SK-N-SH (cell line): Measurements from ENCODE around the gene GOLGB1. TPM values are rescaled to one million over a fixed set of nuclear protein-coding genes. Genes with fewer than 3 reads are reported as not detected.

Source experiments
- CTCF ChIA-PET: fragments of 300-600, 350-600 bp; formaldehyde crosslinking; extraction: SDS; loops from one replicate; lab custom pipeline; 2021; lab: Yijun Ruan, JAX
- POLR2A ChIA-PET: fragments of 350-600 bp; sonication (Branson Sonifier 250); formaldehyde crosslinking; extraction: SDS; loops from one replicate; lab custom pipeline; 2020; ENCODE audit warnings: antibody characterized with exemption, inconsistent platforms; lab: Yijun Ruan, JAX
- DNase-seq: peaks from one replicate; pipeline ENCODE4 v3.0.0; 2012
- H2AFZ ChIP-seq: fragments of 200-600 bp; sonication (generic); 2 replicates; pipeline ENCODE4 v1.8.1; 2016; ENCODE audit warnings: antibody characterized with exemption, mild to moderate bottlenecking, low read depth
- H3F3A ChIP-seq: fragments of 200-600 bp; sonication (generic); replicated peaks from 2 replicates; pipeline ENCODE3; 2016; ENCODE audit warnings: antibody characterized with exemption, mild to moderate bottlenecking; ENCODE audit not compliant: insufficient read depth
- H3K27ac ChIP-seq, 2 experiments: fragments of 200-500 bp in 1 of 2; fragments of 200-600 bp in 1 of 2; sonication (Bioruptor generic) in 1 of 2; sonication (generic), shearing (Covaris generic) in 1 of 2; 2 replicates each; pipeline versions ENCODE4 v1.5.1 to v1.6.1; 2014 to 2016; ENCODE audit warnings: low read depth in 2 of 2, inconsistent platforms in 1 of 2, low read length in 1 of 2, mild to moderate bottlenecking in 1 of 2, mixed read lengths in 1 of 2
- H3K27me3 ChIP-seq: fragments of 200-600 bp; sonication (generic), shearing (Covaris generic); 2 replicates; pipeline ENCODE4 v1.6.1; 2016; ENCODE audit warnings: mixed run types; ENCODE audit not compliant: insufficient read depth
- H3K36me3 ChIP-seq, 2 experiments: fragments of 200-500 bp in 1 of 2; fragments of 200-600 bp in 1 of 2; sonication (Bioruptor generic) in 1 of 2; sonication (generic) in 1 of 2; replicated peaks in 1 of 2; 2 replicates each; pipeline versions ENCODE3 to v1.5.1; 2014 to 2016; ENCODE audit warnings: low read length in 1 of 2, mild to moderate bottlenecking in 1 of 2; ENCODE audit not compliant: insufficient read depth in 2 of 2, control insufficient read depth in 1 of 2
- H3K4me1 ChIP-seq, 2 experiments: fragments of 200-500 bp in 1 of 2; fragments of 200-600 bp in 1 of 2; sonication (Bioruptor generic) in 1 of 2; sonication (generic), shearing (Covaris generic) in 1 of 2; 2 replicates each; pipeline versions ENCODE4 v1.5.1 to v1.6.1; 2014 to 2016; ENCODE audit warnings: low read depth in 1 of 2, low read length in 1 of 2, mixed run types in 1 of 2; ENCODE audit not compliant: insufficient read depth in 2 of 2, control insufficient read depth in 1 of 2
- H3K4me2 ChIP-seq: fragments of 200-600 bp; sonication (generic), shearing (Covaris generic); 2 replicates; pipeline ENCODE4 v1.6.1; 2017; ENCODE audit warnings: mixed run types
- H3K4me3 ChIP-seq, 2 experiments: fragments of 200-500 bp in 1 of 2; fragments of 200-600 bp in 1 of 2; sonication (Bioruptor generic) in 1 of 2; sonication (generic), shearing (Covaris generic) in 1 of 2; 2 replicates each; pipeline versions ENCODE4 v1.5.1 to v1.8.1; 2014 to 2016; ENCODE audit warnings: low read depth in 2 of 2, inconsistent platforms in 1 of 2, low read length in 1 of 2, mild to moderate bottlenecking in 1 of 2, mixed read lengths in 1 of 2, moderate library complexity in 1 of 2
- H3K79me2 ChIP-seq: fragments of 200-600 bp; sonication (generic); 2 replicates; pipeline ENCODE4 v1.8.1; 2017; ENCODE audit warnings: mild to moderate bottlenecking; ENCODE audit not compliant: insufficient read depth
- H3K9ac ChIP-seq: fragments of 200-600 bp; sonication (generic); 2 replicates; pipeline ENCODE4 v1.6.1; 2017; ENCODE audit warnings: mixed run types
- H3K9me2 ChIP-seq: fragments of 200-600 bp; sonication (generic); 2 replicates; pipeline ENCODE4 v1.6.1; 2017; ENCODE audit warnings: mixed run types
- H3K9me3 ChIP-seq: fragments of 200-600 bp; sonication (generic); 2 replicates; pipeline ENCODE4 v1.6.1; 2017; ENCODE audit warnings: mixed run types, mild to moderate bottlenecking, moderate library complexity
- H4K20me1 ChIP-seq: fragments of 200-600 bp; sonication (generic); 2 replicates; pipeline ENCODE4 v1.6.1; 2017; ENCODE audit warnings: mild to moderate bottlenecking, mixed run types; ENCODE audit not compliant: insufficient read depth
- ELF1 ChIP-seq: IDR thresholded peaks from 2 replicates; pipeline ENCODE4 v1.4.0; 2012
- EP300 ChIP-seq, 2 experiments: IDR thresholded peaks; 2 replicates each; pipeline versions ENCODE4 v1.4.0 to v1.6.1; 2012; ENCODE audit warnings: borderline replicate concordance in 1 of 2, low read depth in 1 of 2, low read length in 1 of 2
- EZH2phosphoT487 ChIP-seq: fragments of 200-600 bp; sonication (generic); IDR thresholded peaks from 2 replicates; pipeline ENCODE4 v1.6.1; 2017; ENCODE audit warnings: low read depth, mixed run types, mild to moderate bottlenecking, antibody characterized with exemption, moderate library complexity, borderline replicate concordance
- GABPA ChIP-seq: IDR thresholded peaks from 2 replicates; pipeline ENCODE4 v1.4.0; 2012; ENCODE audit warnings: low read depth, mild to moderate bottlenecking
- IRF3 ChIP-seq: fragments of 150-350 bp; IDR thresholded peaks from 2 replicates; pipeline ENCODE4 v1.6.1; 2016; ENCODE audit warnings: mild to moderate bottlenecking, low read depth, low read length
- MEF2A ChIP-seq: IDR thresholded peaks from 2 replicates; pipeline ENCODE4 v1.4.0; 2012; ENCODE audit warnings: low read depth, borderline replicate concordance
- MXI1 ChIP-seq: IDR thresholded peaks from 2 replicates; pipeline ENCODE4 v1.6.1; 2012; ENCODE audit warnings: mild to moderate bottlenecking, low read depth, low read length, improper control_type of control experiment
- NRF1 ChIP-seq: IDR thresholded peaks from 2 replicates; pipeline ENCODE4 v1.6.1; 2012; ENCODE audit warnings: low read depth, mild to moderate bottlenecking, low read length
- RAD21 ChIP-seq: IDR thresholded peaks from 2 replicates; pipeline ENCODE4 v1.6.1; 2012; ENCODE audit warnings: mild to moderate bottlenecking, low read length
- RCOR1 ChIP-seq: fragments of 150-350 bp; IDR thresholded peaks from 2 replicates; pipeline ENCODE4 v1.6.1; 2017; ENCODE audit warnings: antibody characterized with exemption, low read length
- RXRA ChIP-seq: IDR thresholded peaks from 2 replicates; pipeline ENCODE4 v1.4.0; 2012; ENCODE audit warnings: low read depth, mild to moderate bottlenecking, borderline replicate concordance
- TAF1 ChIP-seq: IDR thresholded peaks from 2 replicates; pipeline ENCODE4 v1.6.1; 2012; ENCODE audit warnings: low read depth, mild to moderate bottlenecking, low read length, moderate library complexity, borderline replicate concordance
- YY1 ChIP-seq: IDR thresholded peaks from 2 replicates; pipeline ENCODE4 v1.4.0; 2012; ENCODE audit warnings: low read depth, mild to moderate bottlenecking
- polyA plus RNA-seq, 3 experiments: library from polyadenylated mRNA; depleted of rRNA; stranded (reverse); fragments of >200 nt; gene quantifications; 2 replicates each; pipeline ENCODE4 v1.2.3, GENCODE V29; 2012
- TF ChIP-seq, protein P1 (sequence below): IDR thresholded peaks from 2 replicates; pipeline ENCODE4 v1.6.1; 2012; ENCODE audit warnings: mild to moderate bottlenecking, low read depth, low read length, moderate library complexity
- TF ChIP-seq, protein P2 (sequence below): fragments of 200-600 bp; sonication (generic); IDR thresholded peaks from 2 replicates; pipeline ENCODE4 v1.6.1; 2017; ENCODE audit warnings: antibody characterized with exemption, mild to moderate bottlenecking, moderate library complexity
- TF ChIP-seq, protein P3 (sequence below): IDR thresholded peaks from 2 replicates; pipeline ENCODE4; 2012

The GOLGB1 gene
- polyA plus RNA-seq, 1 of the 3 experiments (the other 2 are of a cell fraction): 10.3 TPM

DNA sequence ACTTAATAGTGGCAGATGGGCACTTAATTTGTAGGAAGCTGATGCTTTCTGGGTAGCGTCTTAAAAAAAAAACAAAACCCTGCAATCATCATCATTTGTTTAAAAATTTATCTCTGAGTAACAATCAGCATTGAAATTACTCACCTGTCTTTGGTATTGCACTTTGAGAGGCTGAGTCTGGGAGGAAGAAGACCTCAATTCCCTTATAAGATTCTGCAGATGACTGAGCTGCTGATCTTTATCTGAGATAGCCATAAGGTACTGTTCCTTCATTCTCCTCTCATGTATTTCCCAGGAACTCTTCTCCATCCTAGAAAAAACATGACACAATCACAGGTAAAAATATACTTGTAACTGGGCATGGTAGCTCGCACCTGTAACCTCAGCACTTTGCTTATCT is 72.4 kb downstream of the GOLGB1 start (continued):
- TF ChIP-seq TAF1 (no peak), RXRA (no peak), GABPA (no peak), ELF1 (no peak), RAD21 (no peak), IRF3 (no peak), EP300 (IDR thresholded peaks at IDR 0.05; ENCODE audit: borderline replicate concordance in 1 of 2, low read depth in 1 of 2, low read length in 1 of 2) (no peak), NRF1 (no peak)

- H3K4me2 ChIP-seq: no peak overlapping the region
- H3F3A ChIP-seq: no peaks in the 10 kb centered on the region
- no peak for TF ChIP-seq YY1
- no peak for TF ChIP-seq RCOR1
- TF ChIP-seq, protein P1, sequence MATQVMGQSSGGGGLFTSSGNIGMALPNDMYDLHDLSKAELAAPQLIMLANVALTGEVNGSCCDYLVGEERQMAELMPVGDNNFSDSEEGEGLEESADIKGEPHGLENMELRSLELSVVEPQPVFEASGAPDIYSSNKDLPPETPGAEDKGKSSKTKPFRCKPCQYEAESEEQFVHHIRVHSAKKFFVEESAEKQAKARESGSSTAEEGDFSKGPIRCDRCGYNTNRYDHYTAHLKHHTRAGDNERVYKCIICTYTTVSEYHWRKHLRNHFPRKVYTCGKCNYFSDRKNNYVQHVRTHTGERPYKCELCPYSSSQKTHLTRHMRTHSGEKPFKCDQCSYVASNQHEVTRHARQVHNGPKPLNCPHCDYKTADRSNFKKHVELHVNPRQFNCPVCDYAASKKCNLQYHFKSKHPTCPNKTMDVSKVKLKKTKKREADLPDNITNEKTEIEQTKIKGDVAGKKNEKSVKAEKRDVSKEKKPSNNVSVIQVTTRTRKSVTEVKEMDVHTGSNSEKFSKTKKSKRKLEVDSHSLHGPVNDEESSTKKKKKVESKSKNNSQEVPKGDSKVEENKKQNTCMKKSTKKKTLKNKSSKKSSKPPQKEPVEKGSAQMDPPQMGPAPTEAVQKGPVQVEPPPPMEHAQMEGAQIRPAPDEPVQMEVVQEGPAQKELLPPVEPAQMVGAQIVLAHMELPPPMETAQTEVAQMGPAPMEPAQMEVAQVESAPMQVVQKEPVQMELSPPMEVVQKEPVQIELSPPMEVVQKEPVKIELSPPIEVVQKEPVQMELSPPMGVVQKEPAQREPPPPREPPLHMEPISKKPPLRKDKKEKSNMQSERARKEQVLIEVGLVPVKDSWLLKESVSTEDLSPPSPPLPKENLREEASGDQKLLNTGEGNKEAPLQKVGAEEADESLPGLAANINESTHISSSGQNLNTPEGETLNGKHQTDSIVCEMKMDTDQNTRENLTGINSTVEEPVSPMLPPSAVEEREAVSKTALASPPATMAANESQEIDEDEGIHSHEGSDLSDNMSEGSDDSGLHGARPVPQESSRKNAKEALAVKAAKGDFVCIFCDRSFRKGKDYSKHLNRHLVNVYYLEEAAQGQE: no peak
- no peak for TF ChIP-seq EZH2phosphoT487
- TF ChIP-seq MXI1: no peak
- TF ChIP-seq, protein P2, sequence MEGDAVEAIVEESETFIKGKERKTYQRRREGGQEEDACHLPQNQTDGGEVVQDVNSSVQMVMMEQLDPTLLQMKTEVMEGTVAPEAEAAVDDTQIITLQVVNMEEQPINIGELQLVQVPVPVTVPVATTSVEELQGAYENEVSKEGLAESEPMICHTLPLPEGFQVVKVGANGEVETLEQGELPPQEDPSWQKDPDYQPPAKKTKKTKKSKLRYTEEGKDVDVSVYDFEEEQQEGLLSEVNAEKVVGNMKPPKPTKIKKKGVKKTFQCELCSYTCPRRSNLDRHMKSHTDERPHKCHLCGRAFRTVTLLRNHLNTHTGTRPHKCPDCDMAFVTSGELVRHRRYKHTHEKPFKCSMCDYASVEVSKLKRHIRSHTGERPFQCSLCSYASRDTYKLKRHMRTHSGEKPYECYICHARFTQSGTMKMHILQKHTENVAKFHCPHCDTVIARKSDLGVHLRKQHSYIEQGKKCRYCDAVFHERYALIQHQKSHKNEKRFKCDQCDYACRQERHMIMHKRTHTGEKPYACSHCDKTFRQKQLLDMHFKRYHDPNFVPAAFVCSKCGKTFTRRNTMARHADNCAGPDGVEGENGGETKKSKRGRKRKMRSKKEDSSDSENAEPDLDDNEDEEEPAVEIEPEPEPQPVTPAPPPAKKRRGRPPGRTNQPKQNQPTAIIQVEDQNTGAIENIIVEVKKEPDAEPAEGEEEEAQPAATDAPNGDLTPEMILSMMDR: no peak
- no peak for TF ChIP-seq MEF2A
- TF ChIP-seq, protein P3, sequence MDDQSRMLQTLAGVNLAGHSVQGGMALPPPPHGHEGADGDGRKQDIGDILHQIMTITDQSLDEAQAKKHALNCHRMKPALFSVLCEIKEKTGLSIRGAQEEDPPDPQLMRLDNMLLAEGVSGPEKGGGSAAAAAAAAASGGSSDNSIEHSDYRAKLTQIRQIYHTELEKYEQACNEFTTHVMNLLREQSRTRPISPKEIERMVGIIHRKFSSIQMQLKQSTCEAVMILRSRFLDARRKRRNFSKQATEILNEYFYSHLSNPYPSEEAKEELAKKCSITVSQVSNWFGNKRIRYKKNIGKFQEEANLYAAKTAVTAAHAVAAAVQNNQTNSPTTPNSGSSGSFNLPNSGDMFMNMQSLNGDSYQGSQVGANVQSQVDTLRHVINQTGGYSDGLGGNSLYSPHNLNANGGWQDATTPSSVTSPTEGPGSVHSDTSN: no peak
- no peak overlapping the region for H3K4me3 ChIP-seq
- H3K9me3 ChIP-seq: no peaks in the 10 kb centered on the region
- DNase-seq: no peak
- CTCF ChIA-PET: no interaction called here
- no peak overlapping the region for H2AFZ ChIP-seq
- no peaks in the 10 kb centered on the region for H3K9me2 ChIP-seq
- no peaks in the 10 kb centered on the region for H3K4me1 ChIP-seq
- POLR2A ChIA-PET: no interaction called here
- peaks cover 66 to 72% of the 10 kb centered on the region in 2 experiments for H3K36me3 ChIP-seq
- H3K27ac ChIP-seq: no peak overlapping the region
- H3K27me3 ChIP-seq: no peaks in the 10 kb centered on the region
- H3K79me2 ChIP-seq: no peaks in the 10 kb centered on the region
- H3K9ac ChIP-seq: no peak overlapping the region
- no peaks in the 10 kb centered on the region for H4K20me1 ChIP-seq
Observed at GRCh38 chr3:121670676-121671075, 78.9 kb downstream of the GOLGB1 start.
